GM21576 (cell line): ENCODE data around the gene CYB5R2.

Experiments
- ATAC-seq: cut with Tn5 transposase; IDR thresholded peaks from one replicate; pipeline ENCODE4 v1.9.1; 2021; ENCODE audit warnings: mild to moderate bottlenecking, moderate library complexity; ENCODE audit not compliant: unreplicated experiment

CYB5R2 gene

GRCh38 chr11:7672960-7673723 is at the start of gene CYB5R2:
TSS of gene CYB5R2 (minus strand) at chr11:7673500. CDS start at chr11:7672825, 675 bp downstream.
- no peak for ATAC-seq

- no peak for ATAC-seq
Observed at GRCh38 chr11:7714786-7715185, 41.5 kb upstream of the CYB5R2 start.

- ATAC-seq: no peak
Observed at GRCh38 chr11:7706377-7706776, 33.1 kb upstream of the CYB5R2 start, which contains the start of gene OVCH2. TSS of gene OVCH2 (minus strand) at chr11:7706477. CDS start at chr11:7706394, 83 bp downstream.

- ATAC-seq: no peak
Observed at GRCh38 chr11:7703740-7704139, 30.4 kb upstream of the CYB5R2 start.

GRCh38 chr11:7696424-7696823 is 23.1 kb upstream of the CYB5R2 start:
- no peak for ATAC-seq

GRCh38 chr11:7694235-7694634 is 20.9 kb upstream of the CYB5R2 start:
- no peak for ATAC-seq

- ATAC-seq: no peak
Observed at GRCh38 chr11:7692426-7692825, 19.1 kb upstream of the CYB5R2 start.

- no peak for ATAC-seq
Observed at GRCh38 chr11:7691759-7692350, 18.6 kb upstream of the CYB5R2 start.

GRCh38 chr11:7690648-7691047 is 17.3 kb upstream of the CYB5R2 start:
- no peak for ATAC-seq

- no peak for ATAC-seq
Observed at GRCh38 chr11:7689239-7689638, 15.9 kb upstream of the CYB5R2 start.

GRCh38 chr11:7688238-7688826 is 15.0 kb upstream of the CYB5R2 start:
- ATAC-seq: peak; percentile 74

GRCh38 chr11:7687386-7687785 is 14.1 kb upstream of the CYB5R2 start:
- no peak for ATAC-seq

- ATAC-seq: no peak
Observed at GRCh38 chr11:7686761-7687160, 13.5 kb upstream of the CYB5R2 start.

GRCh38 chr11:7683571-7683970 is 10.3 kb upstream of the CYB5R2 start:
- ATAC-seq: no peak

GRCh38 chr11:7677796-7678201 is 4.5 kb upstream of the CYB5R2 start:
- ATAC-seq: no peak

GRCh38 chr11:7677071-7677470 is 3.8 kb upstream of the CYB5R2 start:
- ATAC-seq: no peak

GRCh38 chr11:7675631-7676030 is 2.3 kb upstream of the CYB5R2 start:
- ATAC-seq: no peak

GRCh38 chr11:7673724-7674434 is 579 bp upstream of the CYB5R2 start:
- no peak for ATAC-seq

- ATAC-seq: no peak
Observed at GRCh38 chr11:7672276-7672959, 882 bp downstream of the CYB5R2 start.

GRCh38 chr11:7671347-7672215 is 1.7 kb downstream of the CYB5R2 start:
- ATAC-seq: peak; percentile 57
